Endothelial cell of hepatic sinusoid (primary cell): ENCODE measurements around the gene MAZ.
"Not testable (repeated sequence)": the region's sequence is repeated elsewhere in the genome, so short reads cannot be mapped to it uniquely, and the experiment has no call there.

Experiments
- in situ Hi-C: cut with HindIII; loops from 2 replicates; pipeline ENCODE4 v1.10.0; 2017; ENCODE audit warnings: low sequenced_read_pairs

MAZ gene

DNA sequence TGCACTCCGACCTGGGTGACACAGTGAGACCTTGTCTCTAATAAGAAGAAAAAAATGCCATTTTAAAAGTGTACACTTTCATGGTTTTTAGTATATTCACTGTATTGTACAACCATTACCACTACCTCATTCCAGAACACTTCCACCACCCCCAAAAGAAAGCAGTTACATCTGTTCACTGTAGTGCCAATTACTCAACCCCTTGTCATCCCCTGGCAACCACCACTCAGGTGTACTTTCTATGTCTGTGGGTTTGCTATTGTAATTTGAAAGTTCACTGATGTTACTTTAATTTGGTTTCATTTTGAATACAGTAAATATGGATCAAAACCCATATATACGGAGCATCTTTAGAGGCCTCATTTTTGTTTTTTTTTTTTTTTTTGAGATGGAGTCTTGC is 22.2 kb upstream of the MAZ start:
- in situ Hi-C loops: no loop called here

DNA sequence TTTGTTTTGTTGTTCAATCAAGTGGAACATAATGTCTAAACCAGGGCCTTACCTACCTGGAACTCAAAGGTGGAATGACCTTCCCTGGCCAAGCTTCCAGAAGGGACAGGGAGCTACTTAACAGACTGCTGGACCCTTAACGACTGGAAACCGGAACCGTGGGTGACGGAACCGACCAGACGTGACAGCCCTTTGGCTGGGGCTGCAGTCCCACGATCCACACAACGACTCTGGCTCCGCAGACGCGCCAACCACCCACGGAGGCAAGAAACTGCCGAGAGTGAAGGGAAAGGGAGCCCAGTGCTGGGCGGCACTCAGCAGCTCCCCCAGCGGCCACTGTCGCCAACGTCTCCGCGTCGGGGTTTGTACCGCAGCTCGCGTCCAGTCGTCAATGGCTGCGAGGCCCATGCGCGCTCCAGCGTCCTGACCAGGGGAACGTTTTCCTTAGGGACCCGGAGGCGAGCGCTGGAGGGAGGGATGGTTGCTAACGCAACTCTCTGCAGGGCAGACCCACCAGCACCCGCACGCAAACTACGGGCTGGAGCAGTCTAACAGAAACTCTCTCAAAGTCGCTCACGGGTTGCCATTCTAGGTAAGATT is 21.3 kb upstream of the MAZ start:
- in situ Hi-C loops: no loop called here

DNA sequence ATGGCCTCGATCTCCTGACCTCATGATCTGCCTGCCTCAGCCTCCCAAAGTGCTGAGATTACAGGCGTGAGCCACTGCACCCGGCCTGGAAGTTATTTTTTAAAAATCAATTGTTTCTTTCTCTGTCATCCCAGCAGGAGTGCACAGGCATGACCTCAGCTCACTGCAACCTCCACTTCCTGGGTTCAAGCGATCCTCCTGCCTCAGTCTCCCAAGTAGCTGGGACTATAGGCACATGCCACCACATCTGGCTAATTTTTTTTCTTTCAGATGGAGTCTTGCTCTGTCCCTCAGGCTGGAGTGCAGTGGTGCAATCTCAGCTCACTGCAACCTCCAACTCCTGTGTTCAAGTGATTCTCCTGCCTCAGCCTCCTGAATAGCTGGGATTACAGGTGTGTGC is 19.2 kb upstream of the MAZ start:
- in situ Hi-C loops: not testable (repeated sequence)

DNA sequence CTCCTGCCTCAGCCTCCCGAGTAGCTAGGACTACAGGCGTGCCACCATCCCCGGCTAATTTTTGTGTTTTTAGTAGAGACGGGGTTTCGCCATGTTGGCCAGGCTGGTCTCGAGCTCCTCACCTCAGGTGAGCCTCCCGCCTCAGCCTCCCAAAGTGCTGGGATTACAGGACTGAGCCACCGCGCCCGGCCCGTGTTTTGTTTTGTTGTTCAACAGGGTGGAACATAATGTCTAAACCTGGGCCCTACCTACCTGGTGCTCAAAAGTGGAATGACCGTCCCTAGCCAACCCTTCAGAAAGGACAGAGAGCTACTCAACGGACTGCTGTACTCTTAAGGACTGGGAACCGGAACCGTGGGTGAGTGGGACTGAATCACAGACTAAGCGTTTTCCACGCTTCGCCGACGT is 16.6 kb upstream of the MAZ start:
- in situ Hi-C loops: no loop called here

DNA sequence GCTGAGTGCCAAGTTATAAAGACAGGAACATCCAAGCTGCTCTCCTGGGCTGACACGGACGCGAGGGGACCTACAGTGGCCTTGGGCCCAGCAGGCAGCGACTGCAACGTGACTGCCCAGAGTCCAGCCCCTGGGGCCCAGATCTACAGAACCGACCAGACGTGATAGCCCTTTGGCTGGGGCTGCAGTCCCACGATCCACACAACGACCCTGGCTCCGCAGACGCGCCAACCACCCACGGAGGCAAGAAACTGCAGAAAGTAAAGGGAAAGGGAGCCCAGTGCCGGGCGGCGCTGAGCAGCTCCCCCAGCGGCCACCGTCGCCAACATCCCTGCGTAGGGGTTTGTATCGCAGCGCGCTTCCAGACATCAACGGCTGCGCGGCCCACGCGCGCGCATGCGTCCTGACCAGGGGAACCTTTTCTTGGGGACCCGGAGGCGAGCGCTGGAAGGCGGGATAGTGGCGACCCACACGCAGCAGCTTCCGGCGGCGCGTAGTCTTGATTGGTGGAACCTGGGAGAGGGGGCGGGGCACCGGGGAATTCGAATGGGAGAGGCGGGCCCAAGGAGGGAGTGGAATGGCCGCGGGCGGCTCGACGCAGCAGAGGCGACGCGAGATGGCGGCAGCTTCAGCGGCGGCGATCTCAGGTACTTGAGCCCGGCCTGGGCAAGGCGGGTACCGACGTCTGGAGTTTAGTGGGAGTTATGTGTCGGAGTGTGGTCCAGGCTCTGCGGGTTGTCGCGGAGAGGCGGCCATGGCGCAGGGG is 16.0 kb upstream of the MAZ start, which contains the start of gene KIF22:
KIF22 (plus strand) TSS at position 569 of the 766 bp plus-strand sequence; CDS start at position 578, 9 bp downstream.
- in situ Hi-C loops: no loop called here

DNA sequence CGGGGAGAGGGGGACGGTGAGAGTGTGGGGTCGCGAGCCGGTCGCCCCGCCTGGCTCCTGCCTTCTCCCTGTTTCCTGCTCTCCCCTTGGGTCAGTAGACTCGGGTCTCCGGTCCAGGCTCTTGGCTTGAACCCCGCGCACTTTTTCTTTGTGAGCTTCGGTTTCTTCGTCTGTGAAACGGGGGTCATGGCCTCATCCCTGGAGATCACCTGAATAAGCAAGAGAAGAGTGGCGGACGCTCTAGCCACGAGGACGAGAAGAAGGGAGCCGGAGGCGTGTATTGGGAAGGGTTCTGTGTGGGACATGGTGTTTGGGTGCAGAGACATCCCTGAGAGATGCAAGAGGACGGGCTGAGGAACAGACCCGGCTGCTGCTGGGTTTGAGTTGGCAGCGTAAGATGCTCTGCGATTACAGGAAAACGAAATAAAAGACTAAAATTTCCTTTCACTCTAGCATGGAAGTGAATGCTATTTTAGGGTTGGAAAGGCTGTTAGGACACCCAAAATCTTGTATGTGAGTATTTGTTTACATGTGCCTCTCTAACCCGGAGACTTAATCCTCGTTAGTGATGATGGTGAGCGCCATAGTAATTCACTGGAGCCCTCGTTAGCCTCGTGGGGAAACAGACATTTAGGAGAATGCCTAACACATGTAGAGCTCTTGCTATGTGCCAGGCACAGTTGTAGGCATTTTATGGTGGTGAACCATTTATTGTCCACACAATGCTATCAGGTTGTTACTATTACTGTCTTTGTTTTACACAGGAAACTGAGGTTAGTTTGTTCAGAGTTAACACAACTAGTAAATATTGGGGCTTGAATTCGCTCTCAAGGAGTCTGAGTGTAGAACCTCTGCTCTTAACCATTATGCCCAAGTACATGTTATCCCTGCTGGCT is 15.1 kb upstream of the MAZ start:
- in situ Hi-C loops: no loop called here

DNA sequence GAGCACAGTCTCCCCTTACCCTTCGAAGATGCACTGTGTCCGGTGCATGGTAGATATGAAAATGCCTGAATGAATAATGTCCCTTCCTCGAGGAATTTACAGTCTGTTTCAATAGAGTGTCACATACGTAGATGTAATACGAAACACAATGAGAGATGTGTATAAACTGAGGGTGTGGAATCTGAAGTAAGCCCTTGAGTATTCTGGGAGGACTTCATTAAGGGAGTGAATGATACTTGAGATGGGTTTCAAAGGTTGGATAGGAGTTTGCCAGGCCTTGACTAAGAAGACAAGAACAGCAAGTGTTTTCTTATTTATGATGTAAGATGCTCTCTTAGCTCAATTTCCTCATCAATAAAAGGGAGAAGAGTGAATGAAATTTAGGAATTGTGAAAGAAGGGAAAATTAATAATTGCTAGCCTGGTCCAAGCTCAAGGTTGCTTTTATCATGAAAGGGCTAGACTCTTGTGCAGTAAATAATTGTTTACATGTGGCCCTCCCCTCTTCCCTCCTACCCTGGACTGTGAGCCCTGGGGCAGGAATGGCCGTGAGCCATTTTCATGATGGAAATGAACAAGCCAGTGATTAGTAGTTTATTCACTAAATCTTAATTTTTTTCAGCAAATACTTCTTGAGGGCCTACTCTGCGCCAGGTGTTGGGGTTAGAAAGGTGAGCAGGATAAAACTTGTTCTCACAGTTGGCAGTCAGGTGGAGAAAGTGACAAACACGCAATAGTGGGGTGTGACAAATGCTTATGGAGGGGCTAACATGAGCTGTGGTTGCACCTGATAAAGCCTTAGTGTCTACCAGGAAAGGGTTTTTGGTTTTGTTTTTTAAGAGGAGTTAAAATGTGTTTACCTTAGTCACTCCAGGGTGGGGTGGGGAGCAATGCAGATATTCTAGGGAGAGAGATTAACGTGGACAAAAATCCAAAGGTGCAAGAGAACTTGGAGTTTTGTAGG is 14.2 kb upstream of the MAZ start:
- in situ Hi-C loops: no loop called here

DNA sequence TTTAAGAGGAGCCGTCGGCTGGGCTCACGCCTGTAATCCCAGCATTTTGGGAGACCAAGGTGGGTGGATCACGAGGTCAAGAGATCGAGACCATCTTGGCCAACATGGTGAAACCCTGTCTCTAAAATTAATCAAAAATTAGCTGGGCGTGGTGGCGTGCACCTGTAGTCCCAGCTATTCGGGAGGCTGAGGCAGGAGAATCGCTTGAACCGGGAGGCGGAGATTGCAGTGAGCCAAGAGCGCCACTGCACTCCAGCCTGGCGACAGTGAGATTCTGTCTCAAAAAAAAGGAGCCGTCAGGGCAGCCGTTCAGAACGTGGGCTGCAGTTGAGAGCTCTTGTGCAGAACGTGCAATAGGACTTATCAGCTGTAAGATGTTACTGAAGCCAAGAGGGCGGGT is 13.2 kb upstream of the MAZ start:
- in situ Hi-C loops: not testable (repeated sequence)

DNA sequence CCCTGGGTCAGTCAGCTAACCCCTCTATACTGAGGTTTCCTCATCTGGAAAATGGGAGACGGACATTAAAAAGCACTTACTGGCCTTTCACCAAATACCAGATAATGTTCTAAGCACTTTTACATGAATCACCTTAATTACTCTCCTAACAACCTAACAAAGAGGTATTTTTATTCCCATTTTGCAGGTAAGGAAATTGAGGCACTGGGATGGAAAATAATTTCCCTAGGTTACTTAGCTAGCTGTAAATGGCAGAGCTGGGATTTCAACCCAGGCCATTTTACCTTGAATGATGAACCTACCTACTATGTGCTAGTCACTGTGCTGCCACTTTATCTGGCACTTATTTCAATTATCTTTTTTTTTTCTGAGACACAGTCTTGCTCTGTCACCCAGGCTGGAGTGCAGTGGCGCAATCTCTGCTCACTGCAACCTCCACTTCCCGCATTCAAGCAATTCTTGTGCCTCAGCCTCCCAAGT is 12.1 kb upstream of the MAZ start:
- in situ Hi-C loops: no loop called here

DNA sequence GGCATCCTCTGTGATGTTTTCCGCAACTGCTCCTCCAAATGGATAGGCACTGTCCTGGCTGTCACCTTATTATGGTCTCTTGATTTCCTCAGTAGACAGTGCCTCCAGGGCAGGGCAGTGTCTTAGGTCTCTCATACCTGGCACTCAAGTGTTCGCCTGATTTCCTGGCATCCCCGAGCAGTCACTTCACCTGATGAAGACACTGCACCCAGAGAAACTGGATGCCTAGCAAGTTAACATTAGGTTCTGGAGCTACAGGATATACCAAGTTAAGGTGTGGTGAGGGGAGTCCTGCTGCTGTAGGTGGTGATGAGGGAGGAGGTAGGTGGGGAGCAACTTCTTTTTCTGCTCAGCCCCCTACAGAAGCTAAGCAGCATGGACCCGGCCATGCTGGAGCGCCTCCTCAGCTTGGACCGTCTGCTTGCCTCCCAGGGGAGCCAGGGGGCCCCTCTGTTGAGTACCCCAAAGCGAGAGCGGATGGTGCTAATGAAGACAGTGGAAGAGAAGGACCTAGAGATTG is 3.9 kb upstream of the MAZ start:
- in situ Hi-C loops: loop anchor here (10.0 kb wide), 2 partner anchors 62 to 172 kb away; partner anchors contain the start of genes CDIPT and TAOK2

DNA sequence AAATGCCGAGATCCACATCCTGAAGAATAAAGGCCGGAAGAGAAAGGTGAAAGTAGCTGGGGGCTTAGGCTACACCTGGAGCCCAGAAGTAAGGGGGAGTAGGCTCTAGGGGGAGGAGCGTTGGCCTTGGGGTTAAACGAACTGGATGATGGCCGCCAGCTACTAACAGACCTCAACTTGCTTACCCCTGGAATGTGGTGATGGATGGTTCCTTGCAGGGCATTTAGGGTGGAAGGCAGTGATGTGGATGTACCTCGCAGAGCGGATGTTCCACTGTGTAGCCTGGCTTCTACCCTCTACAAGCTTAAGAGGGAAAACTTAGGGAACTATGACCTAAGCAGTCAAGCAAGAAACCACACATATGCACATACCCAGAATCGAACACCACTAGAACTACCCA is 2.3 kb upstream of the MAZ start:
- in situ Hi-C loops: loop anchor here (10.0 kb wide), 2 partner anchors 61 to 171 kb away; partner anchors contain the start of genes CDIPT and TAOK2

DNA sequence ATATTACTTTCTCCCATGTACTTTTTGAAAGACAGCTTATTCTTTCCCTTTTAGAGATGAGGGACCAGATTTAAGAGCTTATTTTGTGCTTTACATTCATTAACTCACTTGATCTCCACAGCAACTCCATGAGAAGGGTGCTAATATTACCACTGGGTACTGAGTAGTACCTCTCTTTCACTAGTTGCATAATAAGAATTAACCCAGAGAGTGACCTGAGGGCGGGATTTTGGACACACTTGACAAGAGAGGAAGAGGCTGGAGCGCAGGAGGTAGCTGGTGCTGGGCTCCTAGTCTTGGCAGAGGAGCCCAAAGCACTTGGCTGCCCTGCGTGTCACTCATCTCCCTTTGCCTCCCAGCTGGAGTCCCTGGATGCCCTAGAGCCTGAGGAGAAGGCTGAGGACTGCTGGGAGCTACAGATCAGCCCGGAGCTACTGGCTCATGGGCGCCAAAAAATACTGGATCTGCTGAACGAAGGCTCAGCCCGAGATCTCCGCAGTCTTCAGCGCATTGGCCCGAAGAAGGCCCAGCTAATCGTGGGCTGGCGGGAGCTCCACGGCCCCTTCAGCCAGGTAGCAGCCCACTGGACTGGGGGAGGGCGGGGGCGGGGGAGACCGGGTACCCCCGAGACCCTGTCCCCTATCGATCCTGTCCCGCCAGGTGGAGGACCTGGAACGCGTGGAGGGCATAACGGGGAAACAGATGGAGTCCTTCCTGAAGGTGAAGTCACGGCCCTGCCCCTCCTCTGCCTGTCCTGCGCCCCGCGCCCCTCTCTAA is 1.7 kb upstream of the MAZ start:
- in situ Hi-C loops: loop anchor here (10.0 kb wide), 2 partner anchors 60 to 170 kb away; partner anchors contain the start of genes CDIPT and TAOK2

DNA sequence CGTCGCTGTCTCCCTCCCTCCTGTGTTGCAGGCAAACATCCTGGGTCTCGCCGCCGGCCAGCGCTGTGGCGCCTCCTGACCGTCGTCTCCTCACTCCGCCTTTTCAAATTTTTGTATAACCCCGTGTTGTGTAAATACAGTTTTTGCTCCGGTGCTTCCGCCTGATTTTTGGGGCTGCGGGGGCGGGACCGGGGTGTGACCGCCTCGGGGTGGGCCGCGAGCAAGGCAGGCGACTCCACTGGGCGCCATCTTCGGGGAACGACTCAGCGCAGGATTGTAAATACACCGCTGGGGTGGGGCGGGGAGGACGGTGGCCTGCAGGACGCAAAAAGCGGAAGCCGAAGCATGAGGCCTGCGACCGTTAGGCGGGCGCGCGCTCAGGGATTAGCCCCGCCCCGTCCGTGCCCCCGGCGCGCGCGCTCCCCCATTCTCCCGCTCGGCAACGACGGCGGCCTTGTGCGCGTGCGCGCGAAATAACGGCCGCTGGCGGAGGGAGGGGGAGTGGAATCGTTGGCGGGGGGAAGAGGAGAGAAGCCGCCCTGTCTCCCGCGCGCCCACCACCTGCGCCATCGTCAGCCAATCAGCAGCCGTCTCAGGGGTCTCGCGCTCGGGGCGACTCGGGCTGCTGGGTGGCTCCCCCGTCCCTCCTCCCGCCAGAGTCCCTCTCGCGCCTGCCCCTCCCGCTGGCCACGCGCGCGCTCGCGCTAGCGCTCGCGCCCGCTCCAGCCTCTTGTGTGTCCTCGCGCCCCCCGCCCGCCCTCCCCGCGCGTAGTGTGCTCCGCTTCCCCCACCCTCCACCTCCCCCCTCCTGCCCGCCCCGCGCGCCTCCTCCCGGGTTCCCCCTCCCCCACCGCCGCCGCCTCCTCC is 864 bp upstream of the MAZ start:
- in situ Hi-C loops: loop anchor here (10.0 kb wide), 2 partner anchors 59 to 169 kb away; partner anchors contain the start of genes CDIPT and TAOK2

DNA sequence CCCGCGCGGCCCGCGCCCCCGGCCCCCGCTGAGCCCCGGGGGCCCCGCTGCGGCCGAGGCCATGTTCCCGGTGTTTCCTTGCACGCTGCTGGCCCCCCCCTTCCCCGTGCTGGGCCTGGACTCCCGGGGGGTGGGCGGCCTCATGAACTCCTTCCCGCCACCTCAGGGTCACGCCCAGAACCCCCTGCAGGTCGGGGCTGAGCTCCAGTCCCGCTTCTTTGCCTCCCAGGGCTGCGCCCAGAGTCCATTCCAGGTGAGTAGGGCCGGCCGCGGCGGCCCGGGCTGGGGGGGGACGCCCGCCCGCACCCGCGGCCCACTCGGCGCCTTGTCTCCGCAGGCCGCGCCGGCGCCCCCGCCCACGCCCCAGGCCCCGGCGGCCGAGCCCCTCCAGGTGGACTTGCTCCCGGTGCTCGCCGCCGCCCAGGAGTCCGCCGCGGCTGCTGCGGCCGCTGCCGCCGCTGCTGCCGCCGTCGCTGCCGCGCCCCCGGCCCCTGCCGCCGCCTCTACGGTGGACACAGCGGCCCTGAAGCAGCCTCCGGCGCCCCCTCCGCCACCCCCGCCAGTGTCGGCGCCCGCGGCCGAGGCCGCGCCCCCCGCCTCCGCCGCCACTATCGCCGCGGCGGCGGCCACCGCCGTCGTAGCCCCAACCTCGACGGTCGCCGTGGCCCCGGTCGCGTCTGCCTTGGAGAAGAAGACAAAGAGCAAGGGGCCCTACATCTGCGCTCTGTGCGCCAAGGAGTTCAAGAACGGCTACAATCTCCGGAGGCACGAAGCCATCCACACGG is 504 bp downstream of the MAZ start:
- in situ Hi-C loops: loop anchor here (10.0 kb wide), 2 partner anchors 58 to 168 kb away; partner anchors contain the start of genes CDIPT and TAOK2

DNA sequence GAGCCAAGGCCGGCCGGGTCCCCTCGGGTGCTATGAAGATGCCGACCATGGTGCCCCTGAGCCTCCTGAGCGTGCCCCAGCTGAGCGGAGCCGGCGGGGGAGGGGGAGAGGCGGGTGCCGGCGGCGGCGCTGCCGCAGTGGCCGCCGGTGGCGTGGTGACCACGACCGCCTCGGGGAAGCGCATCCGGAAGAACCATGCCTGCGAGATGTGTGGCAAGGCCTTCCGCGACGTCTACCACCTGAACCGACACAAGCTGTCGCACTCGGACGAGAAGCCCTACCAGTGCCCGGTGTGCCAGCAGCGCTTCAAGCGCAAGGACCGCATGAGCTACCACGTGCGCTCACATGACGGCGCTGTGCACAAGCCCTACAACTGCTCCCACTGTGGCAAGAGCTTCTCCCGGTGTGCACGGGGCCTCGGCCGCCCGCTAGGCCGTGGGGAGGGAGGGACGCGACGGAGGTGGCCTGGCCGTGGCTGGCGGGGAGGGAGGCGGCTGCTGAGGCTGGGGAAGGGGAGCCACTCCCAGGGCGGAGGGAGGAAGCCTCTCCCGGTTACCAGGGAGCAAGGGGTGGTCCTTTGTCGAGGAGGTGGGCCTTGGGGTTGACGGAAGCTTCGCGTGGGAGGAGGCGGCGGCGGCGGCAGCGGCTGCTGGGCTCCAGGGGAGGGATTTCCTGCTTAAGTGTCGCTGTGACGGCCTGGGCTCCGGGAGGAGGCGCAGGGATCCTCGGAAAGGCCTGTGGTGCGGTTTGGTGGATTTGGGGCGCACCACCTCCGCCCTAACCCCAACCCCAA is 1.3 kb downstream of the MAZ start:
- in situ Hi-C loops: loop anchor here (10.0 kb wide), 2 partner anchors 57 to 167 kb away; partner anchors contain the start of genes CDIPT and TAOK2
